CD1c-positive myeloid dendritic cell (primary cell): Measurements from ENCODE around the gene AGBL1.

ENCODE experiments used
- DNase-seq: peaks from one replicate; pipeline ENCODE4 v3.0.0-alpha.2; 2016; ENCODE audit errors: extremely low spot score

The AGBL1 gene

GRCh38 chr15:86079508-86080266, at the start of gene AGBL1:
Gene AGBL1, plus strand, starts transcription at chr15:86079871.
- DNase-seq, result no peak

- DNase-seq, result no peak
Measured at GRCh38 chr15:86034904-86035303, 44.8 kb upstream of the AGBL1 start.

- DNase-seq, result no peak
Measured at GRCh38 chr15:86036243-86036642, 43.4 kb upstream of the AGBL1 start.

GRCh38 chr15:86038491-86038890, 41.2 kb upstream of the AGBL1 start:
- no peak for DNase-seq

GRCh38 chr15:86040356-86041033, 39.2 kb upstream of the AGBL1 start:
- DNase-seq, result no peak

- no peak for DNase-seq
Measured at GRCh38 chr15:86041399-86041798, 38.3 kb upstream of the AGBL1 start.

GRCh38 chr15:86042226-86042625, 37.4 kb upstream of the AGBL1 start:
- no peak for DNase-seq

GRCh38 chr15:86044981-86045380, 34.7 kb upstream of the AGBL1 start:
- DNase-seq, result no peak

- no peak for DNase-seq
Measured at GRCh38 chr15:86054338-86054737, 25.3 kb upstream of the AGBL1 start.

- DNase-seq, result no peak
Measured at GRCh38 chr15:86055688-86056087, 24.0 kb upstream of the AGBL1 start.

- DNase-seq, result no peak
Measured at GRCh38 chr15:86059851-86060250, 19.8 kb upstream of the AGBL1 start.

GRCh38 chr15:86060674-86061073, 19.0 kb upstream of the AGBL1 start:
- no peak for DNase-seq

GRCh38 chr15:86061581-86061980, 18.1 kb upstream of the AGBL1 start:
- DNase-seq, result no peak

GRCh38 chr15:86062646-86063243, 16.9 kb upstream of the AGBL1 start:
- no peak for DNase-seq

GRCh38 chr15:86063356-86064095, 16.1 kb upstream of the AGBL1 start:
- DNase-seq, result no peak

- DNase-seq, result no peak
Measured at GRCh38 chr15:86064326-86064725, 15.3 kb upstream of the AGBL1 start.

GRCh38 chr15:86066174-86066834, 13.4 kb upstream of the AGBL1 start:
- DNase-seq, result no peak

- DNase-seq, result no peak
Measured at GRCh38 chr15:86073281-86073680, 6.4 kb upstream of the AGBL1 start.

- no peak for DNase-seq
Measured at GRCh38 chr15:86076468-86076867, 3.2 kb upstream of the AGBL1 start.

GRCh38 chr15:86077070-86077469, 2.6 kb upstream of the AGBL1 start:
- no peak for DNase-seq

GRCh38 chr15:86080302-86080701, 631 bp downstream of the AGBL1 start:
- DNase-seq, result no peak
